Ramos (cell line): ENCODE measurements around the gene TCP10L.
"Not testable (repeated sequence)": the region's sequence is repeated elsewhere in the genome, so short reads cannot be mapped to it uniquely, and the experiment has no call there.

Experiments
- in situ Hi-C: fragments of 300-500 bp; cut with MboI; formaldehyde crosslinking; loops from one replicate; pipeline ENCODE4 v1.14.3; 2022; ENCODE audit warnings: low sequenced_read_pairs; ENCODE audit not compliant: unreplicated experiment

TCP10L gene

GRCh38 chr21:32587651-32588050, 2.3 kb upstream of the TCP10L start:
- in situ Hi-C loops = no loop called here

- in situ Hi-C loops = no loop called here
Measured at GRCh38 chr21:32587120-32587519, 1.8 kb upstream of the TCP10L start.

GRCh38 chr21:32585970-32586369, 647 bp upstream of the TCP10L start:
- in situ Hi-C loops = no loop called here

- in situ Hi-C loops = no loop called here
Measured at GRCh38 chr21:32584472-32584871, 851 bp downstream of the TCP10L start.

- in situ Hi-C loops = no loop called here
Measured at GRCh38 chr21:32581732-32582131, 3.6 kb downstream of the TCP10L start.

- in situ Hi-C loops = no loop called here
Measured at GRCh38 chr21:32580949-32581348, 4.4 kb downstream of the TCP10L start.

GRCh38 chr21:32578107-32578691, 7.1 kb downstream of the TCP10L start:
- in situ Hi-C loops = no loop called here

GRCh38 chr21:32576011-32576410, 9.3 kb downstream of the TCP10L start:
- in situ Hi-C loops = no loop called here

- in situ Hi-C loops = no loop called here
Measured at GRCh38 chr21:32574946-32575925, 10.1 kb downstream of the TCP10L start.

- in situ Hi-C loops = no loop called here
Measured at GRCh38 chr21:32572574-32573420, 12.5 kb downstream of the TCP10L start.

GRCh38 chr21:32570456-32570855, 14.9 kb downstream of the TCP10L start:
- in situ Hi-C loops = no loop called here

GRCh38 chr21:32569261-32570230, 15.8 kb downstream of the TCP10L start:
- in situ Hi-C loops = no loop called here

GRCh38 chr21:32567626-32568025, 17.7 kb downstream of the TCP10L start:
- in situ Hi-C loops = no loop called here

GRCh38 chr21:32566741-32567389, 18.5 kb downstream of the TCP10L start:
- in situ Hi-C loops = no loop called here

GRCh38 chr21:32565856-32566465, 19.4 kb downstream of the TCP10L start:
- in situ Hi-C loops = no loop called here

GRCh38 chr21:32562915-32563314, 22.4 kb downstream of the TCP10L start:
- in situ Hi-C loops = no loop called here

GRCh38 chr21:32562426-32562825, 22.9 kb downstream of the TCP10L start:
- in situ Hi-C loops = no loop called here

- in situ Hi-C loops = not testable (repeated sequence)
Measured at GRCh38 chr21:32561476-32561875, 23.8 kb downstream of the TCP10L start.

GRCh38 chr21:32560896-32561295, 24.4 kb downstream of the TCP10L start:
- in situ Hi-C loops = no loop called here
